Osteocyte (in vitro differentiated cells): ENCODE results near the gene CRACDL. TPM values are rescaled to one million over a fixed set of nuclear protein-coding genes. Genes with fewer than 3 reads are reported as not detected.
A peak's percentile ranks its signal among the peaks of the same experiment; 100 is the strongest.
"Not testable (repeated sequence)": the region's sequence is repeated elsewhere in the genome, so short reads cannot be mapped to it uniquely, and the experiment has no call there.

Experiments used
- DNase-seq: peaks from one replicate; pipeline ENCODE4 v3.0.0; 2021; ENCODE audit warnings: mixed read lengths; ENCODE audit not compliant: unreplicated experiment; ENCODE audit errors: extremely low spot score
- H3K27ac Mint-ChIP-seq: one replicate; pipeline ENCODE4 v1.8.0; 2021; ENCODE audit warnings: mild to moderate bottlenecking, mixed read lengths; ENCODE audit not compliant: unreplicated experiment
- H3K27me3 Mint-ChIP-seq: one replicate; pipeline ENCODE4 v1.8.0; 2021; ENCODE audit warnings: mixed read lengths; ENCODE audit not compliant: unreplicated experiment
- H3K36me3 Mint-ChIP-seq: one replicate; pipeline ENCODE4 v1.8.0; 2021; ENCODE audit warnings: mixed read lengths; ENCODE audit not compliant: unreplicated experiment
- H3K4me1 Mint-ChIP-seq: one replicate; pipeline ENCODE4 v1.8.0; 2021; ENCODE audit warnings: mixed read lengths; ENCODE audit not compliant: unreplicated experiment
- H3K4me3 Mint-ChIP-seq: one replicate; pipeline ENCODE4 v1.8.0; 2021; ENCODE audit warnings: mild to moderate bottlenecking, moderate library complexity, mixed read lengths; ENCODE audit not compliant: unreplicated experiment
- H3K9me3 Mint-ChIP-seq: one replicate; pipeline ENCODE4 v1.8.0; 2021; ENCODE audit warnings: mixed read lengths; ENCODE audit not compliant: unreplicated experiment
- CTCF ChIP-seq: fragments of 200-600 bp; sonication (generic); IDR thresholded peaks from 2 replicates; pipeline ENCODE4 v1.5.0; 2021; ENCODE audit warnings: antibody characterized with exemption, mild to moderate bottlenecking, moderate library complexity
- total RNA-seq: library from RNA; stranded (reverse); gene quantifications from 2 replicates; pipeline ENCODE4 v1.2.1, GENCODE V29; 2021

CRACDL gene
- total RNA-seq, 1 donor from 2014 or later, result 1.3 TPM

- no peak overlapping the region for H3K4me3 Mint-ChIP-seq
- peak; percentile 67 for DNase-seq
- H3K27me3 Mint-ChIP-seq, result peaks cover 6% of the 10 kb centered on the region
- no peak for TF ChIP-seq CTCF
- H3K4me1 Mint-ChIP-seq, result peaks cover 2% of the 10 kb centered on the region
- peaks cover 3% of the 10 kb centered on the region for H3K9me3 Mint-ChIP-seq
- H3K27ac Mint-ChIP-seq, result no peak overlapping the region
- H3K36me3 Mint-ChIP-seq, result no peaks in the 10 kb centered on the region
Observed at GRCh38 chr2:98902209-98903063, 33.6 kb downstream of the CRACDL start.

GRCh38 chr2:98901702-98902101, 34.3 kb downstream of the CRACDL start:
- Mint-ChIP-seq H3K27ac (no peak overlapping the region), H3K9me3 (peaks cover 3% of the 10 kb centered on the region), H3K4me1 (peaks cover 2% of the 10 kb centered on the region), H3K4me3 (no peak overlapping the region), H3K27me3 (peaks cover 12% of the 10 kb centered on the region), H3K36me3 (no peaks in the 10 kb centered on the region)
- no peak for TF ChIP-seq CTCF
- DNase-seq, result peak; percentile 56

DNA sequence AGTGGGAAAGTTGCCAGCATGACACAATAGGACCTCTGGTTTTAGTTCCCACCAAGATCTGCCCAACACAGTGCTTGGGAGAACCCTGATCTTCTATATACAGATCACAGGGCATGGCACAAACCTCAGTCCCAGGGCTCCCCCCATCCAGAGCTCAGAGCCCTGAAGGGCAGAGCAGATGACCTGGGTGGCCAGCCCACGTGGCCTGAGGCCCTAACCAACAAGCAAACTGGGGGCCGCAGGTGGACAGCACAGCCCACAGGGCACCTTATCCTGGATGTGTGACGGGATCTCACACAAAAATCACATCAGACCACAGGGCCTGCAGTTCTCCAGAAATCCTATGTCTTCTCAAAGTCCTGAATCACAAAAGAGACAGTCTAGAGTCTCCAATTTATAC, 34.7 kb downstream of the CRACDL start:
- H3K36me3 Mint-ChIP-seq, result no peaks in the 10 kb centered on the region
- H3K27ac Mint-ChIP-seq, result no peak overlapping the region
- peaks cover 2% of the 10 kb centered on the region for H3K4me1 Mint-ChIP-seq
- peak; percentile 56 for DNase-seq
- TF ChIP-seq CTCF, result no peak
- H3K9me3 Mint-ChIP-seq, result peaks cover 3% of the 10 kb centered on the region
- peaks cover 14% of the 10 kb centered on the region for H3K27me3 Mint-ChIP-seq
- H3K4me3 Mint-ChIP-seq, result no peak overlapping the region

GRCh38 chr2:98900721-98901120, 35.3 kb downstream of the CRACDL start:
- H3K4me1 Mint-ChIP-seq, result peaks cover 2% of the 10 kb centered on the region
- peaks cover 3% of the 10 kb centered on the region for H3K9me3 Mint-ChIP-seq
- peak; percentile 76 for DNase-seq
- peaks cover 18% of the 10 kb centered on the region for H3K27me3 Mint-ChIP-seq
- no peak overlapping the region for H3K27ac Mint-ChIP-seq
- no peak overlapping the region for H3K4me3 Mint-ChIP-seq
- no peaks in the 10 kb centered on the region for H3K36me3 Mint-ChIP-seq
- no peak for TF ChIP-seq CTCF

- not testable (repeated sequence) for H3K4me1 Mint-ChIP-seq, DNase-seq, H3K9me3 Mint-ChIP-seq, H3K36me3 Mint-ChIP-seq, H3K4me3 Mint-ChIP-seq, H3K27ac Mint-ChIP-seq
- H3K27me3 Mint-ChIP-seq, result peaks cover 26% of the 10 kb centered on the region
Observed at GRCh38 chr2:98899703-98900078, 36.3 kb downstream of the CRACDL start.
